ENCODE results near the gene CPED1.

DNA sequence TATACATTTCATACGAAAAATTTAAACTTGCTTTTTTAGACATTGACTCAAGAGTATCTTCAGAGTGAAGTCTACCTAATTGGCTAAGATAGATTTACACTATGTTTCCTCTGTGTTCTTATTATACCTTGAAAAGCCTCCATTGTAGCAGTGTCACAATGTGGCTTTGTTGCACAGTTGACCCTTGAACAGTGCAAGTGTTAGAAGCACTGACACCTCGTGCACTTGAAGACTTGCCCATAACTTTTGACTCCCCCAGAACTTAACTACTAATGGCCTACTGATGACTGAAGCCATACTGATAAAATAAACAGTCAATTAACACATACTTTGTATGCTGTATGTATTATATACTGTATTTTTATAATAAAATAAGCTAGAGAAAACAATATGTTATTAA, 84.3 kb downstream of the CPED1 start:
- TF ChIP-seq, protein P1, sequence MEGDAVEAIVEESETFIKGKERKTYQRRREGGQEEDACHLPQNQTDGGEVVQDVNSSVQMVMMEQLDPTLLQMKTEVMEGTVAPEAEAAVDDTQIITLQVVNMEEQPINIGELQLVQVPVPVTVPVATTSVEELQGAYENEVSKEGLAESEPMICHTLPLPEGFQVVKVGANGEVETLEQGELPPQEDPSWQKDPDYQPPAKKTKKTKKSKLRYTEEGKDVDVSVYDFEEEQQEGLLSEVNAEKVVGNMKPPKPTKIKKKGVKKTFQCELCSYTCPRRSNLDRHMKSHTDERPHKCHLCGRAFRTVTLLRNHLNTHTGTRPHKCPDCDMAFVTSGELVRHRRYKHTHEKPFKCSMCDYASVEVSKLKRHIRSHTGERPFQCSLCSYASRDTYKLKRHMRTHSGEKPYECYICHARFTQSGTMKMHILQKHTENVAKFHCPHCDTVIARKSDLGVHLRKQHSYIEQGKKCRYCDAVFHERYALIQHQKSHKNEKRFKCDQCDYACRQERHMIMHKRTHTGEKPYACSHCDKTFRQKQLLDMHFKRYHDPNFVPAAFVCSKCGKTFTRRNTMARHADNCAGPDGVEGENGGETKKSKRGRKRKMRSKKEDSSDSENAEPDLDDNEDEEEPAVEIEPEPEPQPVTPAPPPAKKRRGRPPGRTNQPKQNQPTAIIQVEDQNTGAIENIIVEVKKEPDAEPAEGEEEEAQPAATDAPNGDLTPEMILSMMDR (conservative IDR thresholded peaks at IDR 0.05; ENCODE audit: low read depth in 2 of 2) = no peak
- no peak for TF ChIP-seq POLR2AphosphoS5 (IDR thresholded peaks at IDR 0.05; ENCODE audit: low read depth)
- no peak for TF ChIP-seq EZH2 (IDR thresholded peaks at IDR 0.05; ENCODE audit: low read depth, unreplicated experiment)

All from GM23338 (cell line).